T follicular helper cell (primary cell): Measurements from ENCODE around the gene UROC1.

ENCODE experiments used
- DNase-seq: peaks from one replicate; pipeline ENCODE4 v3.0.0-alpha.2; 2020; ENCODE audit warnings: low read depth
- total RNA-seq, 2 experiments: gene quantifications; one replicate each; lab custom pipeline; 2026; lab: John Stamatoyannopoulos, UW

UROC1 gene
- 0 reads per million in 2 experiments for total RNA-seq

GRCh38 chr3:126517291-126517951 lies at the start of gene UROC1:
Gene UROC1 (minus strand): TSS chr3:126517773. CDS start chr3:126517719, 54 bp downstream.
- no peak for DNase-seq

GRCh38 chr3:126562737-126563276 lies 45.2 kb upstream of the UROC1 start:
- DNase-seq, result no peak

GRCh38 chr3:126558336-126559071 lies 40.9 kb upstream of the UROC1 start, which contains the start of gene C3orf22:
Gene C3orf22 (minus strand): TSS chr3:126558932. CDS start chr3:126553390, 5,542 bp downstream.
- no peak for DNase-seq

- no peak for DNase-seq
Measured at GRCh38 chr3:126557761-126558160, 40.2 kb upstream of the UROC1 start.

- no peak for DNase-seq
Measured at GRCh38 chr3:126557415-126557745, 39.8 kb upstream of the UROC1 start.

GRCh38 chr3:126556637-126557414 lies 39.3 kb upstream of the UROC1 start:
- no peak for DNase-seq

GRCh38 chr3:126555795-126556636 lies 38.4 kb upstream of the UROC1 start:
- DNase-seq, result no peak

- DNase-seq, result no peak
Measured at GRCh38 chr3:126554560-126555525, 37.3 kb upstream of the UROC1 start.

GRCh38 chr3:126553284-126554084 lies 35.9 kb upstream of the UROC1 start:
- DNase-seq, result no peak

GRCh38 chr3:126552688-126553283 lies 35.2 kb upstream of the UROC1 start:
- DNase-seq, result no peak

GRCh38 chr3:126551839-126552687 lies 34.5 kb upstream of the UROC1 start:
- no peak for DNase-seq

- DNase-seq, result no peak
Measured at GRCh38 chr3:126551121-126551838, 33.7 kb upstream of the UROC1 start.

- DNase-seq, result no peak
Measured at GRCh38 chr3:126550488-126551051, 33.0 kb upstream of the UROC1 start.

GRCh38 chr3:126549861-126550487 lies 32.4 kb upstream of the UROC1 start:
- no peak for DNase-seq

GRCh38 chr3:126548556-126549466 lies 31.2 kb upstream of the UROC1 start:
- no peak for DNase-seq
